HCEC 1CT (cell line): ENCODE measurements around the gene RECK.
A peak's percentile ranks its signal among the peaks of the same experiment; 100 is the strongest.
"Not testable (repeated sequence)": the region's sequence is repeated elsewhere in the genome, so short reads cannot be mapped to it uniquely, and the experiment has no call there.

ENCODE experiments used
- DNase-seq: peaks from one replicate; pipeline ENCODE4 v3.0.0-alpha.2; 2017

The RECK gene

GRCh38 chr9:36141761-36142160, 105.0 kb downstream of the RECK start:
- no peak for DNase-seq

GRCh38 chr9:36142510-36143244, 106.0 kb downstream of the RECK start:
- no peak for DNase-seq

GRCh38 chr9:36143245-36143641, 106.5 kb downstream of the RECK start:
- no peak for DNase-seq

- DNase-seq: no peak
These were observed 107.9 kb downstream of the RECK start for GRCh38 chr9:36144309-36145232.

- no peak for DNase-seq
These were observed 109.3 kb downstream of the RECK start for GRCh38 chr9:36145970-36146369.

GRCh38 chr9:36146651-36147050, 109.9 kb downstream of the RECK start:
- DNase-seq: no peak

GRCh38 chr9:36147441-36148175, 110.9 kb downstream of the RECK start:
- DNase-seq: no peak

- DNase-seq: peak; percentile 97
These were observed 111.8 kb downstream of the RECK start for GRCh38 chr9:36148311-36149051.

- peak; percentile 65 for DNase-seq
These were observed 112.5 kb downstream of the RECK start for GRCh38 chr9:36149197-36149596.

- peak; percentile 19 for DNase-seq
These were observed 114.0 kb downstream of the RECK start for GRCh38 chr9:36150574-36151315.

GRCh38 chr9:36151316-36152210, 114.8 kb downstream of the RECK start:
- DNase-seq: peak; percentile 30

- no peak for DNase-seq
These were observed 116.2 kb downstream of the RECK start for GRCh38 chr9:36152741-36153438.

GRCh38 chr9:36153746-36154145, 117.0 kb downstream of the RECK start:
- DNase-seq: no peak

- peak; percentile 63 for DNase-seq
These were observed 117.7 kb downstream of the RECK start for GRCh38 chr9:36154331-36154952.

GRCh38 chr9:36156116-36156515, 119.4 kb downstream of the RECK start:
- DNase-seq: no peak

GRCh38 chr9:36158122-36158521, 121.4 kb downstream of the RECK start:
- no peak for DNase-seq

- DNase-seq: no peak
These were observed 122.2 kb downstream of the RECK start for GRCh38 chr9:36158917-36159316.

- not testable (repeated sequence) for DNase-seq
These were observed 122.8 kb downstream of the RECK start for GRCh38 chr9:36159509-36159908.

GRCh38 chr9:36160126-36160525, 123.4 kb downstream of the RECK start:
- not testable (repeated sequence) for DNase-seq

GRCh38 chr9:36161187-36161586, 124.5 kb downstream of the RECK start:
- DNase-seq: peak; percentile 41
